EL (cell line): Measurements from ENCODE around the gene FBXW5.

Experiments
- DNase-seq: peaks from one replicate; pipeline ENCODE4 v3.0.0-alpha.2; 2016

Gene FBXW5

DNA sequence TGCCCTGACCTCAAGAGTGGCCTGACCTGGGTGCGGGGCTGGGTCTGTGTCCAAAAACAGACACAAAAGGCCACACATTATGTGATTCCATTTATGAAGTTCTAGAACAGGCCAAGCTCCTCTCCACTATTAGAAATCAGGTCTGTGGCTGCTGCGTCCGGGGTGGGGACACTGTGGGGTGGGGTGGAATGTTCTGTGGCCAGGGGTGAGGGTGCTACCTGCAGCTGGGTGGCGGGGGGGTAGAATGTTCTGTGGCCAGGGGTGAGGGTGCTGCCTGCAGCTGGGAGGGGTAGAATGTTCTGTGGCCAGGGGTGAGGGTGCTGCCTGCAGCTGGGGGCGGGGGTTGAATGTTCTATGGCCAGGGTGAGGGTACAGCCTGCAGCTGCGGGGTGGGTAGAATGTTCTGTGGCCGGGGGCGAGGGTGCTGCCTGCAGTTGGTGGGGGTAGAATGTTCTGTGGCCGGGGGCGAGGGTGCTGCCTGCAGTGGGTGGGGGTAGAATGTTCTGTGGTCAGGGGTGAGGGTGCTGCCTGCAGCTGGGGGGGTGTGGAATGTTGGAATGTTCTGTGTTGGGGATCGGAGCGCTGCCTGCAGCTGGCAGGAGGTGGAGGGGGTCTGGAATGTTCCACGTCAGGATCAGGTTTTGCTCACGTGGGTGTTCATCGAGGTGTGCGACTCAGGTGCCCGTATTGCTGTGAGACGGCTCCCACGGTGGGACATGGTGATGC is 15.8 kb upstream of the FBXW5 start:
- no peak for DNase-seq

DNA sequence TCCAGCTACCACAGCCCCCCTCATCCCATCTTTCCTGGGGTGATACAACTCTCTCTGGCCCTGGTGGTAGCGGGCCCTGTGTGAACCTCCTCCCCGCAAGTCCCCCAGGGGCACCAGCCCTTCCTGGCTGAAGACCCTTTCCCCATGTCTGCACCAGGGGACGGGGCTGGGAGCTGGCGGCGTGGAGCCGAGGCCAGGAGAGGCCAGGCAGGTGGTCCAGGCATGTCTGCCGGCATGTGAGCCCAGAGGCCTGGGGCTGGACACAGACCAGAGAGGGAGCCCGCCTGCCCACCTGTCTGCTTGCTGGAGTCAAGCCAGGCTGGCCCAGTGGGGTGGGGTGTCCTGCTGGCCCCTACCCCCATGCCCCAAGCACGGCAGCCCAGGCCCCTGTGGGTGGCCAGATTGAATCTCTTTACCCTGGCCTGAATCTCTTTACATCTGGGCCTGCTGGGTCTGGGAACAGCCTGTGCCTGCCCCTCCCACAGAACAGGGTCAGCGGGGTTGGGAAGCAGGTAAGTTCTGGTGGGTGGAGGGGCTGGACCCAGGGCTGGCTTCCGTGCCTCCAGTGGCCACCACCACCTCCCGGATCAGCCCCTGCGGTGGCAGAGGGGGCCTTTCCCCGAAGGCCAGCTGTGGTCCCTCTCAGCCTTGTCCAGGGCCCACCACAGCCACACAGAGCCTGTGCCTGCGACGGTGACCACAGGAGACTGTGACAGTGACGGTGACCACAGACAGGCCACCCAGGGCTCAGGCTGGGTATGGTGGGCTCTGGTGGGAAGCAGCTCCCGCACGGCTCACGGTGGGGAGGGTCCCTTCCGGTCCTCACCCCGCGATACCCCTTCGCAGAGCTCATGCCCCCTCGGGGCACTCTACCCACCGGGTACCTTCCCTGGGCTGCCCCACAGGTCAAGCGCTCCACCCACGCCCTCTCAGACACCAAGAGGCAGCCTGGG is 14.6 kb upstream of the FBXW5 start:
- DNase-seq: no peak

DNA sequence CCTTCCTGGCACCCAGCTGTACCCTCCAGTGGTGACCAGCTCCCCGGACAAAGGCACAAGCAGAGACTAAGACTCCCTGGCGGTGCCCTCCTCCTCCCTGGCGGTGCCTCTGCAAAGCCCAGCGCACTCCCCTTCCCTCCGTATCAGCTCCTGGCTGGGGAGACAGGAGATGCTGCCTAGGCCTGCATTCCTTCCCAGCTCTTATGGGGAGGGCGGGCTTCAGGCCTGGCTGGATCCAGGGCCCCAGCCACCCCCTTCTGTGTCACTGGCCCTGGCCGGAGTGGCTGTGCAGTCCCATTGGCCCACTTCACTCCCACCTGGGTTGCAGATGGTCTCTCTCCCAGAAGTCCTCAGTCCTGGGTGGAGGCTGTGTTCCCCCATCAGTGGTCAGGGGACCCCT is 13.9 kb upstream of the FBXW5 start:
- DNase-seq: no peak

DNA sequence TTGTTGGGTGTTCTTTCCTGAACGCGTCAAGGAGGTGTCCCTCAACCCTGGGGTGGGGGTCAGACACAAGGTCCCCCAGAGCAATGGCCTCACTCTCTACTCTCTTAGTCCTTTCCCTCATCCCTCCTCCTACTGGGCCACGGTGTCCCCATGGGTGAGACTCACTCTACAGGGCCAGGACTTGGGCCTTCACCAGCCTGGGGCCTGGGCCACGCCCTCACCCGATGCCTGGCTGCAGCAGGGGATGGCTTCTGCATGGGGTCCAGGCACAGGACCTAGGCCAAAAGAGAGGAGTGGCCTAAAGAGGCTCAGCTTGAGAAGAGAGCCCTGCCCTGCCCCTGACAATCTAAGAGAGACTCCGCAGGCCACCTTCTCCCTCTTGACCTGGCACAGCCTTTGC is 13.4 kb upstream of the FBXW5 start:
- no peak for DNase-seq

DNA sequence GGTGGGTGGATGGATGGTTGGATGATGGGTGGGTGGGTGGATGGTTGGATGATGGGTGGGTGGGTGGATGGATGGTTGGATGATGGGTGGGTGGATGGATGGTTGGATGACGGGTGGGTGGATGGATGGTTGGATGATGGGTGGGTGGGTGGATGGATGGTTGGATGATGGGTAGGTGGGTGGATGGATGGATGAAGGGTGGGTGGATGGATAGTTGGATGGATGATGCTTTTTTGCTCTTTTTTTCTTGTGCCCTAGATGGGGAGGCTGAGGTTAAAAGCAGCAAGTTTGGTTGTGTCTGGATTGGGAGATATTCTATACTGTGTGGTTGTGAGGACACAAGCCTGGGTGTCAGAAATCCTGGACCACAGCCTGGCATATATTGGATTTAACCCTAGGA is 12.9 kb upstream of the FBXW5 start:
- DNase-seq: no peak

DNA sequence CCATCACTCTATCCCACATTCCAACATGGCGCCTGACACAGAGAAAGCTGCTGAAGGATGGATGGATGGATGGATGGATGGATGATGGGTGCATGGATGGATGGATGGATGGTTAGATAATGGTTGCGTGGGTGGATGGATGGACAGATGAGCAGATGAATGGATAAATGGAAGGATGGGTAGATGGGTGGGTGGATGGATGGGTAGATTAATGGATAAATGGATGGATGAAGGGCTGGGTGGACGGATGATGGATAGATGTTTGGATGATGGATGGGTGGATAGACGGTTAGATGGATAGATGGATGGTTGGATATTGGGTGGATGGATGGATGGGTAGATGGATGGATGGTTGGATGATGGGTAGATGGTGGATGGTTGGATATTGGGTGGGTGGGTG is 12.1 kb upstream of the FBXW5 start:
- DNase-seq: no peak

DNA sequence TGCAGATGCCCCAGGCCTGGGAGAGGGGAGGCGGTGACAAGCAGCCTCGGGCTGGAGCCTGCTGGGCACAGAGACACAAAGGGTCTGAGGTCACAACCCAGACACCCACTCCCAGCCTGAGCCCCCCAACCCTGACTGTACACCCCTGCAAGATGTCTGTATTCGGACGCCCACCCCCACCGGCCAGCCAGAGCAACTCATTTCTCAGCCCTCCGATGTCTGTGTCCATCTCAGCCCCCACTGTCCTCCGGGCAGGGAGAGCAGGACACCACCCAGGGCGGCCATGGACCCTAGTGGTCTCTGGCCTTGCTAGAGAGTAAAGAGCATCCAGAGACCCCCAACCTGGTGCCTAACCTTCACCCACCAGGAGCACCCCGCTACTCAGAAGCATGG is 11.4 kb upstream of the FBXW5 start:
- no peak for DNase-seq

DNA sequence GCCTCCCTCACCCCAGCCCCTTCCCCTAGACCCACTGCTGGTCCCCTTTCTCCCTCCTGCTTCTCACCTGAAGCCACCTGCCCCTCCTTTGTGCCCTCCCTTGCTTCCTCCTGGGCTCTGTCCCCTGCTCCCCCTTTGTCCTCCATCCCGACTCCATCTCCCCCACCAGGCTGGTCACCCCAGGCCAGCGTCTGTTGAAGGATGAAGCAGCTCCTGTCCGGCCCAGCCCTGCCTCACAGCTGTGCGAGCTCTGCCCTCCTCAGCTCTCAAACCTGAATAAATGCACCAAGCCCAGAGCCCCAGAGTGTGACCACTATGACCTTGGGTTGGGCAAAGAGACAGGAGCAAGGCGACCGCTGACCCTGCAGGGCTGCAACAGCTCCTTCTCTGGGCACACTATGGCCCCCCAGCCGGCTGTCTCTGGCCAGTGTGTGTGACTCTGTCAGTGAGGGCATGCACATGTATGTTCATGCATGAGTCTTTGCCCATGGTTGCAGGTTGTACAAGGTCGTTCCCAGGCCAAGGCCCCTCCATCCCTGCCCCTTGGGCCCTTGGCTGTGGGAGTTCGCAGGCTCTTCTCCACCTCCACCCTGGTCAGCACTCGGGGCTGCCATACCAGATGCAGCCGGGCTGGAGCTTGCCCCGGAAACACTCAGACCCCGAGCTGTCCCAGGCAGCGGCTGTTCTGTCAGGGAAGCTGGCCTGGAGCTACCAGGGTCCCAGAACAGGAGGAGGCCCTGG is 10.8 kb upstream of the FBXW5 start:
- no peak for DNase-seq

DNA sequence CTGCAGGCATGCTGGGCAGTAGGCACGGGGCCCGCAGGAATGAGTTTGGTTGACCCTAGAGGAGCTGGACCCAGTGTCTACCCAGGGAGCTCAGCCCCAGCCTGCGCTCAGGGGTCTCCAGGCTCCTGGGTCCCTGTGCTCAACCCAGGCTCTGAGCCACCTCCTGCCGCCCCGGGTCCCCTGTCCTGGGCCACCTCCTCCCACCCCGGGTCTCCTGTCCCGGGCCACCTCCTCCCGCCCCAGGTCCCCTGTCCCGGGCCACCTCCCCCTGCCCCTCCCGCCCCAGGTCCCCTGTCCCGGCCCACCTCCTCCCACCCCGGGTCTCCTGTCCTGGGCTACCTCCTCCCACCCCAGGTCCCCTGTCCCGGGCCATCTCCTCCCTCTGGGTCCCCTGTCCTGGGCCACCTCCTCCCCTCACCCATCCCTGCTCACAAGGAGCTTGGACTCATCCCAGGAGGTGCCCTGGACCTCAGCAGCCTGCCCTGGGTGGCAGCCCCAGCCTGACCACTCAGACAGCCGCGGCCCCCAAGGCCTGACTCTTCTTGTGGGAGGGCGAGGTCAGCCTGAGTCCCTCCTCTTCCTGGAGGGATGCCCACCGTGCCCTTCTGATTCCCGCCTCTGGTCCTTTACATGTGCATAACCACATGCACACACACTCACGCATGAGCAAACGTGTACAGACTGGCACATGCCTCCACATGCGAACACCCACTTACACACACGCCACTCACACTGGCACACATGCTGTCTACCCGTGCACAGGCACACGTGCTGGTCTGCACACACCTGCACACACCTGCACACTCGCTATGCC is 9.9 kb upstream of the FBXW5 start:
- no peak for DNase-seq

DNA sequence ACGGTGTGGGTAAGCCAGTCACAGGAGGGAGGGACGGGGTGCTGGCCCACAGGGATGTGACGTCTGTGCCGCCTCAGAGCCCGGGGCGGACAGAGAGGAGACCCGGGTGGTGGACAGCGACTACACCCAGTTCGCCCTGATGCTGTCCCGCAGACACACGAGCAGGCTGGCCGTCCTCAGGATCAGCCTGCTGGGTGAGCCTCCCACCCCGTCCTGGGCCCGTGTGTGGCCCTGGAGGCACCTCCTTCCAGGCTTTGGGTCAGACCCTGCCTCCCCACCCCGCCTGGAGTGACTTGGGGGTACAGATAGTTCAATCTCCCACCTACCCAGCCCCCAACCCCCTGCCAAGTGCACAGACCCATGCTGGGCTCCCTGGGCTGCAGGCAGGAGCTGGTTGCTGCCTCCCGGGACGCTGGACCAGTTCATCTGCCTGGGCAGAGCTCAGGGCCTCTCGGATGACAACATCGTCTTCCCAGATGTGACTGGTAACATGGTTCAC is 9.3 kb upstream of the FBXW5 start:
- no peak for DNase-seq

DNA sequence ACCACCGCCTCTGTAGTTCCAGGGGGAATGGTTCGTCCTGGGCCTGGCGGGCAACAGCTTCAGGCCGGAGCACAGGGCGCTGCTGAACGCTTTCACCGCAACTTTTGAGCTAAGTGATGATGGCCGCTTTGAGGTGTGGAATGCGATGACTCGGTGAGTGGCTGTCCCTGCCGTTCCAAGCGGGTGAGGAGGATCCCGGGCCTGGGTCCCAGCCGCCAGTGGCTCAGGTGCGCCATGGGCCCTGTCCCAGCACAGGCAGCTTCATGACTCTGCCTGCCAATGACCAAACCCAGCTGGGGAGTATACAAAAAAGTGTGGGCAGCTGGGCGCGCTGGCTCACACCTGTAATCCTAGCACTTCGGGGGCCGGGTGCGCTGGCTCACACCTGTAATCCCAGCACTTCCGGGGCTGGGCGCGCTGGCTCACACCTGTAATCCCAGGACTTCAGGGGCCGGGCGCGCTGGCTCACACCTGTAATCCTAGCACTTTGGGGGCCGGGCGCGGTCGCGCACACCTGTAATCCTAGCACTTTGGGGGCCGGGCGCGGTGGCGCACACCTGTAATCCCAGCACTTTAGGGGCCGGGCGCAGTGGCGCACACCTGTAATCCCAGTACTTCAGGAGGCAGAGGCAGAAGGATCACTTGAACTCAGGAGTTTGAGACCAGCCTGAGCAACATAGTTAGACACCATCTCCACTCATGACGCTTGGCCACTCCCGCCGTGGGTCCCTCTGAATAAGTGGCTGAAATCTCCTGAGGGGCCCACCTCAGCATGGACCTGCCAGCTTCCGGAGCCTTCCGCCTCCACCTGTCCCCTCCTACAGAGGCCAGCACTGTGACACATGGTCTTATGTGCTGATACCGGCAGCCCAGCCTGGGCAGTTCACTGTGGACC is 8.6 kb upstream of the FBXW5 start:
- DNase-seq: no peak

DNA sequence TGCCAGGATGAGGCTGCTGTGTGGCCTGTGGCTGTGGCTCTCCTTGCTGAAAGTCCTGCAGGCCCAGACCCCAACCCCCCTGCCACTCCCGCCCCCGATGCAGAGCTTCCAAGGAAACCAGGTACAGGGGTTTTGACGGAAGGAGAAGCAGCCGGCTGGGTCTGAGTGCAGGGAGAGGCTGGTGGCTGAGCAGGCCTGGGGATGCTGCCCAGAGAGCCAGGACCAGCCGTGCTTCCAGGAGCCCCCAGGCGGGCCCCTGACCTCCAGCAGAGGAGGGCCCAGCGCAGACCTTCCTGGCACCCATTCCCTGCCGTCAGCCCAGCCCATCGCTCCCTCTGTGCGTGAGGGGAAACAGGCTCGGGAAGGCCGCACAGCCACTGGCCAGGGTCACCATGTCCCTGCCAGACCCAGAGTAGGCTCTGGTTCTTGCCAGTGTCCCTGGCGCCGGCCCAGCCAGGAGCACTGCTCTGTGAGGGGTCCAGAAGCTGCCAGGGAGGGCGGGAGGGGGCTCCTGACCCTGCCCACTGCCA is 7.8 kb upstream of the FBXW5 start:
- DNase-seq: no peak

DNA sequence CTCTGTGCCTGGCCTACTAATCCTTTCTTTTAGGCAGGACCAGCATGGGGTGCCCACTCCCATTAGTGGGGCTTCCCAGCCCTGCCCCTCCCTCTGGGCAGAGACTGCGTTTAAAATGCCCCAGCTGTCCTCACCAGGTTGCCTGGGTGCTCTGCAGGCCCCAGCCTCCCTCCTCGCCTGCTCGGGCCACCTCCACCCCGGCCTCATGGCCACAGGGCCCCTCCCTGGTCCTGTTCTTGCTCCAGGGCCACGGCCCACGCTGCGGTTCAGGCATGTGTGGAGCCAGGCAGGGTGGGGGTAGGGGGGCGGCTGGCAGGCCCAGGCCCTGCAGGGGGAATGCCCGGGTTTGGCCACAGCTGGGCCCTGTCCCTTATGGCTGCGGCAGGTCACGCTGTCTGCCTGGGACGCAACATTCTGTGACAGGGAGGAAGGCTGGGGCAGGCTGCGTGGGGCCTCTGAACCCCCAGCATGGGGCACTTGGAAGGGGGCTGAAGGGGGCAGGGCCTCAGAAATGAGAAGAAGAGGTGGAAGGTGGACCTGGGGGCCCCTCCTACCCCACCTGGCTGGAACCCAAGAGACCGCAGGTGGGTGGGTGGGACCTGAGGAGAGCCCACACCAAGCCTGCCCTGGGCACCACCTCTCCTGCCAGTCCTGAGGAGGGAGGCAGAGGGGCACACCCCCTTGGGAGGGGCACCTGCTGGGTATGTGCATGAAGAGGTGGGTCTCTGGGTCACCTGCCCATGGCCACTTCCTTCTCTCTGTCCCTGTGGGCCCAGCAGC is 7.2 kb upstream of the FBXW5 start, which contains the start of gene LCN12:
Gene LCN12 (plus strand): TSS at position 733 of the 780 bp plus-strand sequence. CDS start 55 bp downstream, outside the sequence.
- no peak for DNase-seq

DNA sequence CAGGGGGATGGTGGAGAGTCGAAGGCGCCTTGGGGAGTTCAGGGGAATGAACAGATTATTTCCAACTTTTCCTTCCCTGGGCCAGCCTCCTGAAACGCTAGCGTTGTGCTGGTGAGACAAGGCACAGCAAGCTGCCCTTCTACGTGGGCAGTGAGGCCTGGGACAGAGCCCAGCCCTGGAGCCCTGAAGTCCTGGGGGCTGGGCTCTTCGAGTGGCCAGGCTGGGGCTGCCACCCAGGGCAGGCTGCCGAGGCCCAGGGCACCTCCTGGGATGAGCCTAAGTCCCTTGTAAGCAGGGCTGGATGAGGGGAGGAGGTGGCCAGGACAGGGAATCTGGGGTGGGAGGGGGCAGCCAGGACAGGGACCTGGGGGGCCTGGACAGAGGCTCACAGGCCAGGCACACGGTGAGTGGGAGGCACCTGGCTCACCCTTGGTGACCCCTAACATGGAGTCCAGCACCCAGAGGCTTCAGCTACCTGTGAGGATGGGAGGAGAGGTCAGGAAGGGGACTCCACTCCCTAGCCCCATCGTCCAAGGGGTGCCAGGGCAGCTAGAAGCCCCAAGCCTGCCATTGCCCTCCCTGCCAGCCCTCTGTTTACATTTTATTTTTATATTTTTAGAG is 6.2 kb upstream of the FBXW5 start:
- no peak for DNase-seq

DNA sequence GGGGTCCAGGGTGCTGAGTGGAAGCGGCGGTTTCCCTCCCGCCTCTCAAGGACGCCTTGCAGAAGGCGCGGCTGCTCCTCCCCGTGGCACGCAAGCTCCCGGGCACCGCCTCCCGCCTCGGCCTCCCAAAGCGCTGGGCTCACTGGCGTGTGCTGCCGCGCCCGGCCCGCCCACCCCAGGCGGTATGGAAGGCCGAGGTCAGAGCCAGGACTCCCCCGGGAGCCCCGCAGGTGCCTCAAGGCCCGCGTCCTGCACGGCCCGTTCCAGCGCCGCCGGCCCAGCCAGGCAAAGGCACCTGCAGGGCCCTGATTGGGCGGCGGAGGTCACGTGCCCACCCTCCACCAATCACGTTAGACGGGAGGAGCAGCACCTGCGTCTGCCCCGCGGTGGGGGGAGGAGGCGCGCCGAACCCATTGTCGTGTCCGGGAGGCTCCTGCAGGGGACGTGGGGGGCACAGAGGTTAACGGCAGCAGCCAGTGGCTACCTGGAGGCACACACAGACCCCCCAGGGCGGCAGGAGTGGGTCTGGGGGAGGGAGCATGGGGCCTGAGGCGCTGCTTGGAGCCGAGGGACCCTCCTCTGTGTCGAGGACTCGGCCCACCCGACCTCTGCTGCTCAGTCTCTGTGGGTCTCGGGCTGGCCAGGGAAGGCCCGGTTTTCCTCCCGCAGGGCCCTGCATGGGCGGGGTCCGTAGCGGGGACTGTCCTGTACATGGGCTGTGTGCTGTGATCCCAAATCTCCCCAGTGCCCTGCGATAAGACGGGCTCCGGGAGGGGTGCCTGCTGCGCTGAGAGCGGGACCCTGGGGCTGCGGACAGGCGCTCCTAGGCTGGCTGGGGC is 5.5 kb upstream of the FBXW5 start:
- DNase-seq: peak; percentile 89

DNA sequence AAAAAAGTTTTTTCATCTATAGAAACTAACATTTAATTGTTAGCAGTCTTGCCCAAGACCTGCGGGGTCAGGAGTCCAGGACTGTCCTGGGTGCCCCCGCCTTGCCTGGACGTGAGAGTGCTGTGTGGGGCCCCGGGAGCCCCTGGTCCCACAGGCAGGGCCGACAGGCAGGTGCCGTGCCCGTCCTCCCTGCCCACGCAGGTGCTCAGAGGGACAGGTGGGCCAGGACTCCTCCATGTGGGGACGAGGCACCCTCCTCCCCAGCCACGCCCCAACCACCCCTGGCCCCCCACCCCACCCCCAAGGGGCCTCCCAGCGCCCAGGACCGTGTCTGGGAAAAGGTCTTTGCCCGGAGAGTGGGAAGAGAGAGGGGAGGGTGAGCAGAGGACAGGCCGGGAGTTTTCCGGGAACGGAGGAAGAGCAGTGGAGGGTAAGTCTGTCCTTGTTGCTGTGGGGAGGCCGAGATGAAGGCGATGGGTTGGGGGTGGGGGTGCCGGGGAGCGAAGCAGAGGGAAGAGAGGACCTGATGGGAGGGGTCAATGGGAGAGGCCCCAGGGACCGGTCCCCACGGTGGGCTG is 4.8 kb upstream of the FBXW5 start:
- DNase-seq: no peak

DNA sequence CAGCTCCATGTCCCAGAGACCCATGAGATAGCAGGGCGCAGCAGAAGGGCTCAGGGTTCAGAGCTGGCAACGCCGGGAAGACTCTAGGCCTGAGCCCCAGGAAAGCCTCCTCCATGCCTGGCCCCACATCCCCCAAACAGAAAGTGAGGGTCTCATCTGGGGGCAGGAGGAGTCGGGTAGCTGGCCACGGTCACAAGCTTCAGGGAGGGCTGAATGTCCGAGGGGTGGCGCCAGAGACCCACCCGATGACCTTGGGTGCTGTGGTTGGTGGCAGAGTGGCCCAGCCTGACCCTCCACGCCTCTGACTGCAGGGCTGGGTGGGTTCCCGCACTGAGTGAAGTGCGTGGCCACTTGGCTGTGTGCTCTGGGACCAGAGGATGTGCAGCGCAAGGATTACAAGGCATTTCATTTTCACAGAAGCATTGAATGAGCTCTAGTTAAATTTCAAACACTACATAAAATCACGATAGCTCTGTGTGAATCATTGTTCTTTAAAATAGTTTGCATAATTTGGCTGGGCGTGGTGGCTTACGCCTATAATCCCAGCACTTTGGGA is 3.5 kb upstream of the FBXW5 start:
- peak; percentile 60 for DNase-seq
